ENCODE results near the gene DLX1. TPM values are rescaled to one million over a fixed set of nuclear protein-coding genes. Genes with fewer than 3 reads are reported as not detected.
A peak's percentile ranks its signal among the peaks of the same experiment; 100 is the strongest.

Gene DLX1
- total RNA-seq, 1 donor from 2014 or later = not detected

- no peak for TF ChIP-seq CTCF (IDR thresholded peaks at IDR 0.05)
- Histone ChIP-seq H3K4me3 (peak overlapping the region; percentile 57 to 59), H3K4me1 (peaks cover 27 to 60% of the 10 kb centered on the region in 2 donors), H3K9me3 (no peaks in the 10 kb centered on the region), H3K36me3 (no peaks in the 10 kb centered on the region), H3K27me3 (peaks cover 79% of the 10 kb centered on the region), H3K27ac (no peak overlapping the region)
- intact Hi-C loops (cut with DNase I) = loop anchor here (5.0 to 10.0 kb wide), 5 partner anchors 177 to 1175 kb away; partner anchors contain the start of genes DCAF17, DYNC1I2, GORASP2 and HAT1
- no peak for DNase-seq (ENCODE audit: low spot score in 2 of 2)
Measured at GRCh38 chr2:172099472-172100079, 14.3 kb downstream of the DLX1 start.

GRCh38 chr2:172100080-172100934, 15.0 kb downstream of the DLX1 start:
- Histone ChIP-seq H3K27me3 (peaks cover 73% of the 10 kb centered on the region), H3K36me3 (no peaks in the 10 kb centered on the region), H3K4me1 (peaks cover 20 to 52% of the 10 kb centered on the region in 2 donors), H3K9me3 (no peaks in the 10 kb centered on the region), H3K27ac (no peak overlapping the region), H3K4me3 (peak overlapping the region in 1 of 2 donors; percentile 57)
- no peak for TF ChIP-seq CTCF (IDR thresholded peaks at IDR 0.05)
- intact Hi-C loops (cut with DNase I) = no loop called here
- DNase-seq (ENCODE audit: low spot score in 2 of 2) = no peak

- Histone ChIP-seq H3K4me3 (peak overlapping the region in 1 of 2 donors; percentile 67), H3K27me3 (peaks cover 72% of the 10 kb centered on the region), H3K36me3 (no peaks in the 10 kb centered on the region), H3K27ac (no peak overlapping the region), H3K9me3 (no peaks in the 10 kb centered on the region), H3K4me1 (peaks cover 17 to 44% of the 10 kb centered on the region in 2 donors)
- TF ChIP-seq CTCF (IDR thresholded peaks at IDR 0.05) = no peak
- intact Hi-C loops (cut with DNase I) = no loop called here
- DNase-seq (ENCODE audit: low spot score in 2 of 2) = no peak
Measured at GRCh38 chr2:172100935-172101820, 15.9 kb downstream of the DLX1 start.

- intact Hi-C loops (cut with DNase I) = loop anchor here (2.0 kb wide), 1 partner anchor 15 kb away; no protein-coding TSS in a partner anchor
- Histone ChIP-seq H3K4me1 (peaks cover 16 to 43% of the 10 kb centered on the region in 2 donors), H3K4me3 (peak overlapping the region; percentile 50 to 67), H3K36me3 (no peaks in the 10 kb centered on the region), H3K9me3 (no peaks in the 10 kb centered on the region), H3K27me3 (peaks cover 69% of the 10 kb centered on the region), H3K27ac (no peak overlapping the region)
- DNase-seq (ENCODE audit: low spot score in 2 of 2) = no peak
- no peak for TF ChIP-seq CTCF (IDR thresholded peaks at IDR 0.05)
Measured at GRCh38 chr2:172101821-172102390, 16.6 kb downstream of the DLX1 start.

All from ascending aorta (tissue), 2 donors.